GM12891 (cell line): Measurements from ENCODE around the gene PDZRN3.

Experiments used
- DNase-seq: peaks from one replicate; pipeline ENCODE4 v3.0.0; 2011; ENCODE audit warnings: low spot score; ENCODE audit not compliant: insufficient read length
- FAIRE-seq: peaks from 2 replicates; lab custom pipeline; 2011; peaks lifted over from hg19 to GRCh38; lab: Jason Lieb, UNC
- PAX5 ChIP-seq: IDR thresholded peaks from 2 replicates; pipeline ENCODE4 v1.6.1; 2011; ENCODE audit warnings: low read length, moderate library complexity, mild to moderate bottlenecking; ENCODE audit not compliant: insufficient read depth, severe bottlenecking
- POLR2A ChIP-seq: IDR thresholded peaks from 2 replicates; pipeline ENCODE4 v1.6.1; 2011; ENCODE audit warnings: low read depth, low read length, control low read depth
- POLR2AphosphoS5 ChIP-seq: IDR thresholded peaks from 2 replicates; pipeline ENCODE4 v1.6.1; 2011; ENCODE audit warnings: low read depth, low read length, control low read depth
- POU2F2 ChIP-seq: IDR thresholded peaks from 2 replicates; pipeline ENCODE4 v1.6.1; 2011; ENCODE audit warnings: low read depth, mild to moderate bottlenecking, control low read depth, low read length, moderate library complexity
- SPI1 ChIP-seq: IDR thresholded peaks from 2 replicates; pipeline ENCODE4 v1.6.1; 2011; ENCODE audit warnings: low read depth, low read length, control low read depth
- TAF1 ChIP-seq: IDR thresholded peaks from 2 replicates; pipeline ENCODE4 v1.6.1; 2011; ENCODE audit warnings: low read depth, low read length, control low read depth

The PDZRN3 gene

DNA sequence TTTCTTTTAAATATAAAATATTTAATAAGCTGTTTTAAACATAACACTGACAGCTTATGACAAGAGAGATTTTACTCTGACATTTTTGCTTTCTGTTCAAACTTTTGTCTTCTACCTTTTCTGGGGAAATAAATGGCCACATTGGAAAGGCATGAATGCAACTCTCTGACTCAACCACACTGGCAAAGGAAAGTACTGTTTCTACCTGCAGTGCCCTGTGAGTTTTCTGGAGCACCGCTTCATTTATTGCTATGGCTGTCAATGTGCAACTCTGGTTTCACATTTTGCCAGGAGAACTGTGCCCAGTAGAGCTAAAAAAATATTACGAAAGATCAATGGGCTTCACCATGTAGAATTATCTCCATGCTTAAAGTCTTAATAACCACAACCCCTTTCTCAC, 15.1 kb downstream of the PDZRN3 start:
- DNase-seq, result no peak
- FAIRE-seq, result no peak

GRCh38 chr3:73609315-73609641, 15.5 kb downstream of the PDZRN3 start:
- TF ChIP-seq POLR2AphosphoS5, result no peak
- TF ChIP-seq POU2F2, result no peak
- TF ChIP-seq SPI1, result no peak
- no peak for TF ChIP-seq TAF1
- TF ChIP-seq POLR2A, result no peak
- TF ChIP-seq PAX5, result no peak
- no peak for DNase-seq
- no peak for FAIRE-seq

More for the DNA sequence above, 15.1 kb downstream of the PDZRN3 start:
- no peak for TF ChIP-seq POLR2A
- no peak for TF ChIP-seq SPI1
- TF ChIP-seq POLR2AphosphoS5, result no peak
- no peak for TF ChIP-seq POU2F2
- TF ChIP-seq TAF1, result no peak
- TF ChIP-seq PAX5, result no peak

- no peak for TF ChIP-seq TAF1
- no peak for TF ChIP-seq POU2F2
- no peak for TF ChIP-seq POLR2AphosphoS5
- TF ChIP-seq SPI1, result no peak
- no peak for TF ChIP-seq PAX5
- no peak for TF ChIP-seq POLR2A
Observed at GRCh38 chr3:73608456-73609314, 16.1 kb downstream of the PDZRN3 start.

GRCh38 chr3:73605861-73606260, 18.9 kb downstream of the PDZRN3 start:
- FAIRE-seq (no peak), DNase-seq (no peak)
- TF ChIP-seq POLR2A, result no peak
- TF ChIP-seq PAX5, result no peak
- TF ChIP-seq POU2F2, result no peak
- no peak for TF ChIP-seq POLR2AphosphoS5
- TF ChIP-seq TAF1, result no peak
- no peak for TF ChIP-seq SPI1

More at GRCh38 chr3:73608456-73609314, 16.1 kb downstream of the PDZRN3 start:
- DNase-seq (no peak), FAIRE-seq (no peak)

DNA sequence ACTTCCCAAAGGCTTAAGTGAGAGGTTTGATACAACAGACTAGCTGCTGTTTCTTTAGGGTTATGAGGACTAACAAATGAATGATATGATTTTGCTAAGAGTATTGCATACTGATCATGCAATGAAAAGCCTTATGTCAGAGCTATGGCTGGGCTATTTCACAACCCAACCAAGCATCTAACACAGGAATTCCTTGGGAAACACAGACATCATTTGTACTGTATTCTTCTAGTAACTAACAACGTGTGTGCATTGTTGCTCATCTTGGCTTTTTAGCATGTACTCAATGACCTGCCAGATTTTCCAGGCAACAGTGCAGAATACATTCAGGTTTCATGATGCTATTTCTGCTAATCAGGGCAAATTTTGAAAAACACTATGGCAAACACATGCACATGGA, 19.3 kb downstream of the PDZRN3 start:
- no peak for TF ChIP-seq PAX5
- TF ChIP-seq POU2F2, result no peak
- TF ChIP-seq SPI1, result no peak
- no peak for TF ChIP-seq TAF1
- TF ChIP-seq POLR2A, result no peak
- no peak for TF ChIP-seq POLR2AphosphoS5
- FAIRE-seq, result no peak
- DNase-seq, result no peak

DNA sequence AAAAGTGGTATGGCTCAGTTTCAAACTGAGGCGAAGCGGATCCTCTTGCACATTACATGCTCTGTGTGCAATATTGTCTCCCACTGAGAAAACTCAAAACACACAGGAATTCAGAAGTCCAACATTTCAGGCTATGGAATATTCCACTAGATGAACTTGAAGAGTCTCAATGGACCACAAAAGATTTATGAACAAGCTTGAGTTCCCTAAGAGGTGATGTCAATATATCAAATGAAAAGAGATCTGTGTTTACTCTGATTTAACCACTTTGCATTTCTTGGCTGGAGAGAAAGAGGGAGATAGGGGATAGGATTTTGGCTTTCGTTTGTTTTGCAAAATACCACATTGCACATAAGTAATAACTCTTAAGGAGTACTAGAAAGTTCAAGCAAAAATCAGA, 20.3 kb downstream of the PDZRN3 start:
- no peak for TF ChIP-seq POLR2AphosphoS5
- DNase-seq, result no peak
- no peak for FAIRE-seq

- FAIRE-seq (no peak), DNase-seq (no peak)
- TF ChIP-seq SPI1 (no peak), POLR2AphosphoS5 (no peak), POU2F2 (no peak), POLR2A (no peak), PAX5 (no peak), TAF1 (no peak)
Observed at GRCh38 chr3:73603762-73604171, 21.0 kb downstream of the PDZRN3 start.

GRCh38 chr3:73602170-73602569, 22.6 kb downstream of the PDZRN3 start:
- FAIRE-seq, result no peak
- TF ChIP-seq POLR2A, result no peak
- TF ChIP-seq SPI1, result no peak
- TF ChIP-seq POLR2AphosphoS5, result no peak
- TF ChIP-seq TAF1, result no peak
- TF ChIP-seq PAX5, result no peak
- TF ChIP-seq POU2F2, result no peak
- DNase-seq, result no peak

- no peak for FAIRE-seq
- no peak for DNase-seq
- TF ChIP-seq POU2F2 (no peak), POLR2AphosphoS5 (no peak), TAF1 (no peak), SPI1 (no peak), POLR2A (no peak), PAX5 (no peak)
Observed at GRCh38 chr3:73601481-73601880, 23.3 kb downstream of the PDZRN3 start.

DNA sequence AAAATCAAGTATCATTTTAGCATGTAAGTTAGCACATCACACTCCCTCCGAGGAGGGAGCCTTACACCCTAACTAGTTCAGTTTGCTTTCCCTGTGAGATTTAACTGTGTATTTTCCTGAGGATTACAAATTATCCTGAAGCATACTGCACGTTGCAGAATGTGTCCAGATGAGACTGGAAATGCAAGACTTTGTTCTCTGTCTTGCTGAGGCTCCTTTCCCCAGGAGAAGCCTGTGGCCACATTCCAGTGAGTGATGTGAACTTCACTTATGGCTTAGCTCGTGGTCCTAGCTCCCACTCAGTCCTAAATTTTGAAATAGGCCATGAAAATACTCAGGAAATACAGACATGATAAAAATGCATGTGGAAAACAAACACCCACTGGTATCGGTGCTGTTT, 23.7 kb downstream of the PDZRN3 start:
- FAIRE-seq, result no peak
- DNase-seq, result no peak

More for the DNA sequence above, 23.7 kb downstream of the PDZRN3 start:
- TF ChIP-seq TAF1 (no peak), PAX5 (no peak), SPI1 (no peak)
